ENCODE data around the gene MCTP1.

DNA sequence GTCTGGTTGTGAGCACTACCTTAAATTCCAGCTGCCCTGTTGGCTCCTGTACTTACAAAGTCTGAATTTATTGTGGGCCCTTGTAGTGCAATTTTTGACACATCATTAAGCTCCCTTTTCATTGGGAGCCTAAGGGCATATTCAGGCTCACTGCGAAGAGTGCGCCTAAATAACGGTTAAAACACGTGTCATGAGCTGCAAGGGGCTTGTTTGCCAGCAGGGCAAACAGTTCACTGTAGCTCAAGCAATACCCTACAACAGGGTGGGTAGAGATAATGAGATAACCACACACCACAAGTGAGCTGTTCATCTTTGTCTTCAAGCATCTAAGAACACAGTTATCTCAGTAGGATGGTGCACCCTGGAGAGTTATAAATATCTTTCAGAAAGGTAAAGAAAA is 452.2 kb downstream of the MCTP1 start:
- TF ChIP-seq, protein P1, sequence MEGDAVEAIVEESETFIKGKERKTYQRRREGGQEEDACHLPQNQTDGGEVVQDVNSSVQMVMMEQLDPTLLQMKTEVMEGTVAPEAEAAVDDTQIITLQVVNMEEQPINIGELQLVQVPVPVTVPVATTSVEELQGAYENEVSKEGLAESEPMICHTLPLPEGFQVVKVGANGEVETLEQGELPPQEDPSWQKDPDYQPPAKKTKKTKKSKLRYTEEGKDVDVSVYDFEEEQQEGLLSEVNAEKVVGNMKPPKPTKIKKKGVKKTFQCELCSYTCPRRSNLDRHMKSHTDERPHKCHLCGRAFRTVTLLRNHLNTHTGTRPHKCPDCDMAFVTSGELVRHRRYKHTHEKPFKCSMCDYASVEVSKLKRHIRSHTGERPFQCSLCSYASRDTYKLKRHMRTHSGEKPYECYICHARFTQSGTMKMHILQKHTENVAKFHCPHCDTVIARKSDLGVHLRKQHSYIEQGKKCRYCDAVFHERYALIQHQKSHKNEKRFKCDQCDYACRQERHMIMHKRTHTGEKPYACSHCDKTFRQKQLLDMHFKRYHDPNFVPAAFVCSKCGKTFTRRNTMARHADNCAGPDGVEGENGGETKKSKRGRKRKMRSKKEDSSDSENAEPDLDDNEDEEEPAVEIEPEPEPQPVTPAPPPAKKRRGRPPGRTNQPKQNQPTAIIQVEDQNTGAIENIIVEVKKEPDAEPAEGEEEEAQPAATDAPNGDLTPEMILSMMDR (IDR thresholded peaks at IDR 0.05; ENCODE audit: poor library complexity) = no peak
- no peak for TF ChIP-seq EZH2phosphoT487 (IDR thresholded peaks at IDR 0.05; ENCODE audit: low read depth, severe bottlenecking, unreplicated experiment)

Data from hepatocyte (in vitro differentiated cells).